ENCODE data around the gene PARS2.

The PARS2 gene

DNA sequence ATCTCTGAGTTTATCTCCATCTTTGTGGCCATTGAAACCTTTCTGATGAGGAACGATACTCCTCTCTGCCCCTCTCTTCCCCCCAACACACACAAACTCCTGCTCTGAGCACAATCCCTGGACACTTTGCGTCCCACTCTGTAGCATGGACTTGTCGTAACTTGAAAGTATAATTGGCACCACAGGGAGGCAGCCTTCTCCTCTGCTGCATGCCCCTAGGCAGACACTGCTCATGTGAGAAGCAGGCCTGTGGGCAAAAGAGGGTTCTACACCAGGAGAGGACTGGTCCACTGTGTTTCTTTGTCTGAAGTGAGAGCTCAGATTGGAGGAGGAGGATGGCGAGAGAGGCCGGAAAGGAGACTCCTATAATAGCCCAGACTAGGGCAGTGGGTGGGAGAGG is 3.8 kb upstream of the PARS2 start:
- no peak for DNase-seq

DNA sequence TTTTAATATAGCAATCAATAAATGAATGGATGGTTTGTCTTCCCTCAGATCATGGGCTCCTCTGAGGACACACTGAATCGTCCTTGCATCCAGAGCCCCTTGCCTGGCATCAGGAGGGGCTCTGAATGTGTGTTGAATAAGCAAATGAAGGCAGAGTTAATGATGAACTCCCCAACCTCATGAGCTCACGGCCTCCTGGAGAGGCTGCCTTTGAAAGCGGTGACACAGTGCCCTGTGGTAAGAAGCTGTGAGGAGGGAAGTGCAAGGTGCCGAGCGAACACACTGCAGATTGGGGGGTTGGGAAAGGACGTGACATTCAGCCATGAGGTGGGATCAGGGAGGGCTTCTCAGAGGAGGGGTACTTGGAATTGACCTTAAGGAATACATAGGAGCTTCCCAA is 3.2 kb upstream of the PARS2 start:
- DNase-seq: no peak

DNA sequence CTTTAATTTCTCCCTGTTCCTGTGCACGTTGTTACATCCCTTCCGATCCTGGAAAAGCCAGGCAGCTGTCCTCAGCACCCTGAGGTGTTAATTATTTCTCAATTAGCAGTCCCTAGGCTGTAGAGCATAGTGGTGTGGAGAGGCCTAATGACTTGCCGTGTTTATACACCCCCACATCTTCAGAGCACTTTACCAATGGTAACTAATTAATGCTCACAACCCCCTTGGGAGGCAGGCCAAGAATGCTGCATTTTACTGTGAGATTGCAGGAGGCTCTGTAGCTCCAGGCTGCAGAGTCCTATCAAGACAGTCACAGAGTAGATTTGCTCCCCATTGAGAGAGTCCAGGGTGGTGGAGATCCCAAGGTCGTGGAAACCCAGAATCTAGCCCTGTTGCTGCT is 2.4 kb upstream of the PARS2 start:
- no peak for DNase-seq

DNA sequence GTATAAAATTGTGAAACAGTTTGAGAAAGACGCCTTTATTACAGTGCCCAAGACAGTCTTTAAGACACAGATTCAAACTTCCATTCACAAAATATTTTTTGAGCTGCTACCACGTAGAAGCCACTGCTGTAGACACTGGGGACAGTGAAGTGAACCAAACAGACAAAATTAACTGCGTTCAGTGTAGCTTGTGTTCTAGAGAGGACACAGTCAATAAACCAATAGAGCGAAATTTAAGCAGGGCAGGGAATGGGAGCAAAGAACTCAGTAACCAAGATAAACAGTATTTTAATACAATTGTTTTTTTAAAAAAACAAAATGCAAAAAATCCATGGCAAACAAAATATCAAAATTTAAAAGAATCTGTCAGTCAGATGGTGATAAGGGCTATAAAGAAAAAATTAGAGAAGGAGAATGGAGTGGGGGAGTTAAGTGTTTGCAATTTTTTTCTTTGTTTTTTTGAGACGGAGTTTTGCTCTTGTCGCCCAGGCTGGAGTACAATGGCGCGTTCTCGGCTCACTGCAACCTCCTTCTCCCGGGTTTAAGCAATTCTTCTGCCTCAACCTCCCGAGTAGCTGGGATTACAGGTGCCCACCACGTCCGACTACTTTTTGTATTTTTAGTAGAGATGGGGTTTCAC is 719 bp upstream of the PARS2 start:
- DNase-seq: no peak

DNA sequence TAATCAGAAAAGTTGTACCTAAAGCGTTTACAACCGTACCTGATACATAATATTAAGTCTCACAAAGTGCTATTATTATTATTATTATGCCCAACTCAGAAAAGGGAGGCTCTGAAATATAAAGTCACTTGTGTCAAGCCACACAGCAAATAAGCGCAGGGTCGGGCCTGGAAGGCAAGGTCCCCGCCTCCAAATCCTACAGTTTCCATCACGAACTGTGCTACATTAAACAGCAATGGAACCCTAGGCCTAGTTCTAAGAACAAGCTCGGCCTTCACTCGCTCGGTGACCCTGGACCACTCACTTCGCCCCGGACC is 549 bp downstream of the PARS2 start:
- DNase-seq: no peak

DNA sequence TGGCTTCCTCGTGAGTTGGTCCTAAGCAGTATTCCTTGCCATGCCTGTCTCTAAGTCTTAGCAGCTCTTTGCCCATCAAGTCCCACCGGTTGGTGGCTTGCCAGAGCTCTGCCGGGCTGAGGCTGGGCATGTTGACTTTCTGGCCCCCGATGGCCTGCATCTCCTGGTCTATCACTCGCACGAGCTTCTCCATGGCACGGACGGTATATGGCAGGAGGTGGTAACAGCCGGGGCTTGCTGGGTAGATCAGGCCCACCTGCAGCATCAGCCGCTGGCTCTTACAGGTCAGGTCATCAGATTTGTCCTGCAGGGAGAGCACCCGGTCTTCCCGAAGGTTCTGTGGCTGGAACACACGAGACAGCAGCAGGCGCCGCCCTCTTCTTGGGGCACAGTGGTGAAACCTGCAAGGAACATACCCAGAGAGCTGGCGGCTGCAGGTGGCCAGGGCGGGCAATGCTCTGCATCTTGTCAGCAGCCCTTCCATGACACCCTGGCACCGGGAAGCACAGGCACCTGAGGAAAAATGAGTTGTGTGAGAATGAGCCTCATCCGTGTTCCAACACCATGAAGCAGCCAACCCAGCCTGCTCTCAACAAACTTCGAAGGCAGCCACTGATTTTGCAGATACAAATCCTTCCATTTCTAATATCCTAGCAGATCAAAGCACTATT is 5.5 kb downstream of the PARS2 start:
- no peak for DNase-seq

DNA sequence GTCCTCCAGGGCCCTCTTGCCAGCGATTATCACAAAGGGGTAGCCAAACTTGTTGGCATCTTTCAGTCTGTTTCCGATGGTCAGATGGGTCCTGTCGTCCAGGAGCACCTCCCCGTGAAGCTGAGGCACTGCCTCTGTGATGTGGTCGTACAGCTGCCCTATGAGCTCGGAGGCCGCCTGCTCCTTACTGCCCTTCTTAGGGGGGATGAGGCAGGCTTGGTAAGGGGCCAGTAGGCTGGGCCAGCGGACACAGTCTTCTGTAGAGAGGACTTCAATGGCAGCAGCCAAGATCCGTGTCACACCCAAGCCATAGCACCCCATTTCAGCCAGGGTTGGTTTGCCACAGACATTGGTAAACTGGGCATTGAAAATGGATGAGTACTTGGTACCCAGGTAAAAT is 6.5 kb downstream of the PARS2 start:
- DNase-seq: no peak

DNA sequence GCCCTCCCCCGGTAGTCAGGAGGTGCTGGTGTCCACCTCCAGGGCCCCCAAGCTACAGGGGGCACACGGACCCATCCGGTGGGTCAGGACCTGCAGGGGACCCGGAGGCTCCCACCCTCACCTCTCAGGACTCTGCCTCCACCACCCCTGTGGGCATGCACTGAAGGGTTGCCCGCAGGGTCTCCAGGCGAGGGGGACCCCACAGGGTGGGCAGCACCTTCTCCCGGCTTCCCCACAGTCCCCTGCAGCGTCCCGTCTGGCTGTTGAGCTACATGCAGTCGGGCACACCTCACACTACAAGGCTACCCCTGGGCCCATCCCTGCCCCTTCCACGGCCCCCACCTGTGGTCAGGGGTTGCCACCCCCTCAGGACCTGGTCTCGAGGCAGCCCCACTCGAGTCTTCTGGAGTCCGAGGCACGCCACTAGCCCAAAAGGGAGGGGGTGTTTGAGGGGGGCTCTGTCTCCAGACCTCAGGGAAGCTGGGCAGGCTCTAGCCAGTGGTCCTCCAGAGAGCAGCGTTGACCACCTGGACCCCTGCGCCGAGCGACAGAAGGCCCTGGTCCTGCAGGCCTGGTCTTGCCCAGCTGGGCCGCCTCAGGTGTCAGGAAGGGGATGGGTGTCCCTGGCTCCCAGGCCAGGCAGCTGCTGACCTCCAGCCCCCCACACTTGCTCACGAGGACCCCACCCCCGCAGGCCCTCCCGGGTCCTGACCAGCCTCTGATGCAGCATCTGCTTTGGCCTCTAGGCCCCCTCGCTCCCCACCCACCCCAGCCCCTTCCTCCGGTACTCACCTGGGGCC is 9.6 kb downstream of the PARS2 start:
- no peak for DNase-seq

DNA sequence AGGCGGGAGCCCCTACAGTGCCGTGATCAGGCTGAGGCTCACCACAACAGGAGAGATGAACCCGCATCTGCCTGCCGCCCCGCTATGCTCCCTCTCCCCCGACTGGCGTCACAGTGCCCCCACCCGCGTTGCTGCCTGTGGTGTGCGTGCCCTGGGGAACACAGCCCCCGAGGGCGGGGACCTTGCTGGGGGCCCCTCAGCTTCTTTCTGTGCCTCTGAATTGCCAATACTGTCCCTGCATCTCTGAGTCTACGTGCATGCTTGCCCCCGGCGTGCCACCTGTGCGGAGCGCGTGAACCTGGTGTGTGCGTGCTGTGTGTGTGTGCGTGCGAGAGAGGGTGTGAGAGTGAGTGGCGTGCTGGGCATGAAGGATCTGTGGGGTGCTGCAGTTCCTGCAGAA is 10.3 kb downstream of the PARS2 start:
- DNase-seq: no peak

DNA sequence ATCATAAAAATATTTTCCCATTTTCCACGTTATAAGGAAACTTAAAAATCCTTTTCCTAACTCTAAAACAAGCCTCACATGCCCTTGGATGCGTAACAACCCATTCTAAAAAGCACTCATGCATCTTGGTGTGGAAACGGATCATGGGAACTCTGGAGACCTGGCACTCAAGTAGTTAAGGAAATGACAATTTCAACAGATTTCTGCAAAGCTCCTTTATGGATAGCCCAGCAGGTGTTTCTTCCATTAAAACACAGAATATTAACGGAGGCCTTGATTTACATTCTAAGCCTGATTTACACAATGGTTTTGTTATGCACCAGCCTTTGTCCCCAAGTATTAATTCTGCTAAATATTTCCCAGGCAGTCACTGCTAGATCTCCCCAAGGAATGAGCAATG is 12.9 kb downstream of the PARS2 start:
- DNase-seq: no peak

DNA sequence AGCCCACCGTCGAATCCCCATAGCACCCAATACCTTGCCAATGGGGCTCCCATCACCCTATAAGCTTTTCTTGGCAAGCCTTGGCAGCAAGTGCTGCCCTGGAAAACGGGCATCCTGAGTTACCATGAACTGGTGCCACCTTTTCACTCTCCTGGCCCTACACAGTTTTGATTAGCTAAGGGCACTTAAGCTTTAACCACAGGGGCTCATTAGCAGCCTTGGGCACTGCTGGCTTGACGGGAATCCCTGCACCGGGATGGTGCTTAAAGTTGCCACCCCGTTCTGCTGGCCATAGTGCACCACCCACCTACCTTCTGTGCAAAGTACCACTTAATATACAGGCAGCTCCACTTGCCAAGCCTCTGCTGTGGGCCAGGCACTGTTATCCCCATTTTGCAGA is 13.7 kb downstream of the PARS2 start:
- no peak for DNase-seq

DNA sequence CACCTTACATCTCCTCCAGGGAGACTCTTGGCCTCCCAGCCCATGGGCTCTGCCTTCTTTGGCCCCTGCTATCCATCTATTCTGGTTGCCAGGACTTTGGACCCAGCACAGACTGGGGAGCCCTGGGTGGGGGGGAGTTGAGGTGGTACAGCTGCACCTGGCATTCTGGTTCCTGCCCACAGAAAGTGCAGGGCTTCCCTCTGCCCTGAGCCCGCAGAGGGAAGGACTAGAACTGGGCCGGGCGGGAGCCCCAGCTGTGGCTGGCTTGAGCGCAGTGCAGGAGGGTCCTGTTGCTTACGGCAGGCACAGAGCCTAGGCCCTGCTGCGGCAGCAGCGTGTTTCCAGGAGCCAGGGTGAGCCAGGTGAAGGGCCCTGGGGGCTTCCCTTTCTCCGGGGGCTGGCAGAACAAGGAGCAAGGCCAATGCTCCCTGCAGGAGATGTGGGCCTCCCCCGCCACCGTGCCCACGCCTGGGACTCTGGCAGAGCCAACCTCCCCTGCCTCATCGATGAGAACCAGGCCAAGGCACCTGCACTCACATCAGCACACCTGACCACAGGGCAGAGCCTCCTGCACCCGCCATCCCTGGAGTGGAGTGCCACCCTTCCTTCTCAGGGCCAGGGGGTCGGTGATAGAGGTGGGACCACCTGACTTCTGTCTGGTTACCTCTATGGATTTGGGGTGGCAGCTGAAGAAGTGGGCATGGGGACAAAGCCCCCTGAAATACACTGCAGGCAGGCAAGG is 16.1 kb downstream of the PARS2 start:
- no peak for DNase-seq

DNA sequence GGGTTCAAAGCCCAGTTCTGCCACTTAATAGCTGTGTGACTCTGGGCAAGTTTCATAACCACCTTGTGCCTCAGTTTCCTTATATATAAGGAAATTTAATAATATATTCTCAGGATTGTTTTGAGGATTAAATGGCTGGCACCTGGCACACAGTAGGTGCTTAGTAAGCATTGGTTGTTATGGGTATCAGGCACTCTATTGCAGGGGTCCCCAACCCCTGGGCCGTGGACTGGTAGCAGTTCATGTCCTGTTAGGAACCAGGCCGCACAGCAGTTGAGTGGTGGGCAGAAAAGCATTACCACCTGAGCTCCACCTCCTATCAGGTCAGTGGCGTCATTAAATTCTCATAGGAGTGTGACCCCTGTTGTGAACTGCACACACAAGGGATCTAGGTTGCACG is 18.5 kb downstream of the PARS2 start:
- DNase-seq: no peak

DNA sequence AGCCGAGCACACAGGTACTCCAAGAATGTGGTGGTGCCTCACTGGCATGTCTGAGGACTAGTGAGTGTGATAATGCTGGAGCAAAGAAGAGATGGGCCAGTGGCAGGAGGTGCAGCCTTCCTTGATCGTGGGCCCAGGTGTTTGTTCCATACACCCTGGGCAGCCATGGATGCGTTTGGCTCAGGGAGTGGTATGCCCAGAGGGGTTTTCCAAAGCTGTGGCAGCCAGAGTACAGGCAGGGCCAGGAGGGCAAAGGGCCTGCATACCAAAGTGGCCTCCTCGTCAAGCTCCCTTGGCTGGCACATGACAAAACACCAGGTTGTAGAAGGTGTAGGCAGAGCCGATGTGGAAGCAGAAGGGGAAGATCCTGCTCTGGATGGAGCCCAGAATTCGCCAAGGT is 19.0 kb downstream of the PARS2 start:
- no peak for DNase-seq

DNA sequence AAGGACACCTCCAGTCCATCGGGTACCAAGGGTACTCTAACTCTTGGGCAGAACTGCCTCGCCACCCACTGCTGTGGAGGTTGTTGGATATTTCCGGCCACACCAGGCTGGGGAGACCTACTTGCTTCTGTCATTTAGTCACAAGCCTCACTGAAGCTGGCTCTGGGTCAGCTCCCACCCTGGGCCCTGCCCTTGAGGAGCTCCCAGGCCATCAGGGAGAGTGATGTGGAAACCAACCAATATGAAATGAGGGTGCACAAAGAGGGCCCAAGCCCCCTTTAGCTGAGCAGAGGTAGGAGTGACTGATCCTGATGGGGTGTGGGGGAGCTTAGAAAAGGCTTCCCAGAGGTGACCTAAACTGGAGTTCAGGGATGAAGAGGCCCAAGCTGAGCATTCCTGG is 19.6 kb downstream of the PARS2 start:
- no peak for DNase-seq

DNA sequence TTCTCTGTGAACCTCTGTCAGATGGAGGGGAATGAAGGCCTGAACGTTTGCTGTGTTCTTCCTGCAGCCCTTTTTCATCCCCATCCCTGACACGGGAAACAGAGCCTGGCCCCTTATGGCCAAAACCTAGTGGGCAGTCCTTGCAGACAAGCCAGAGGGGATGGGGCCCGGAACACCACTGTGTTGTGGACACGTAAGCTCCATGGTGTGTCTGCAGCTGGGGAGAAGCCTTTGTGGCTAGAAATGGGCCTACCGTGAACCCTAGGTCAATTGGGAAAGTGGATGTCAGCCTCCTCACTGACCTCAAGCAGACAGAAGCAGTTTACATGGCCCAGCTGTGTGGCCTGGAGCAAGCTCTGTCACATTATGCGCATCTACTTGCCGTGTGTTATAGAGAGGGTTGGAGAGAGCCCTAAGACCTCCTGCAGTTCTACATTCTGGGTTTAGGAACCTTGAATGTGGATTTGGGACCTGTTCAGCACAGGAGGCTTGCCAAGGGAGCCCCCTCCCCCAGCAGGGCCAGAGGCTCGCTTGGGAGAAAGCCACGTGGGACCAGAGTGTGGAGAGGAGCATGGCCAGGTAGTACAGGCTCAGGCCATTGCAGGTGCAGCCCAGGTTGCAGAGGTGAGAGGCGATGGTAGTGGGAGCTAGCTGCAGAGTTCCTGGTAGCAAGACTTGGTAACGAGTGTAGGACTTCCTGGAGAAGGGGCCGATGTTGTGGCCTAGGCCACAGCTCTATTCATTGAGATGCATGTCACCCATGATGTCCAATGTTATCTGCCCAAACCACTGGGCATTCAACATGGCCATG is 20.7 kb downstream of the PARS2 start:
- DNase-seq: no peak

DNA sequence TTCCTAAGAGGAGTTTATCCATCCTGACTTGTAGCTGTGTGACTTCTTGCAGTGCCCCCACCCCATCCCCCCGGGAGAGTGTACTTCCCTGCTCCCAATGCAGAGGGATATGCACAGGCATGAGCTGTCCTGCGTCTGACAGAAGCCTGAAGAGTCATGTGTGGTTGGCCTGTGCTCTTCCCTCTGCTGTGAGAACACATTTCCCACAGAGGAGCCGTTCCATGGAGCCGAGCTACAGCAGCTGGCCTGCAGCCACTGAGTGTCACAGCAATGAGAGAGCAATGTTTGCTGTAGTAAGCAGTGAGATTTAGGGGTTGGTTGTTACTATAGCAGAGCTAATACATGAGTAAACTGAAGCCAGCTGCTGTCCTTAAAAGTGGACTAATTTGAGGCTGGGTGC is 22.0 kb downstream of the PARS2 start:
- no peak for DNase-seq

DNA sequence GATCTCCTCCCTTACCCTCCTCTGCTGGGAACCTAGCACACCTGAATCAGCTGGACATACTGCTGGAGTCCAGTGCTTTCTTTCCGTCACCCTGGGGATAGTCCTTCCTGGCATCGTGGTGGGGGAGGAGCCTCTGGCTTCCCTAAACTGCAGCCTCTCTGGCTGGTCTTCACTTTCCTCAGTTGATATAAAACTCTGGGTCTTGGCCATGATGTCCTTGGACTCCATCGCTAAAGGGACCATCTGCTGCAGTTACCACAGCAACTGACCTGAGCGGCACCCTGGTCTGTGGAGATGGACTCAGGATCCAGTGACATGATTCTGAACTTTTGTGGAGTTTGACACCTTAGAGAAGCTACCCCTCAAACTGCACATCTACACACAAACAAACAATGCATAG is 22.8 kb downstream of the PARS2 start:
- no peak for DNase-seq

DNA sequence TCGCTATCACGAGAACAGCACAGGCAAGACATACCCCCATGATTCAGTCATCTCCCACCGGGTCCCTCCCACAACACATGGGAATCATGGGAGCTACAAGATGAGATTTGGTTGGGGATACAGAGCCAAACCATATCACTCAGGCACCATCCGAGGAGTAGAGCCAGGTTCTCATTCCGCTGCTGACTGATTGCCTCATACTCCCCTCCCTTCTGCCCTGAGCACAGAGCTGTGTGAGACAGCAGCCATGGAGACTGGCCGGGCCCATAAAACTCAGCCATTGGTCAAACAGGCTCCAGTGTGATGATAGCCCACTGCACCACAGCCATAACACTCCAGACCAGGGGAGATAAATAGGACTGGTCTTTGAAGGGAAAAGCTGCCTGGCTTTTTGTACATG is 26.1 kb downstream of the PARS2 start:
- no peak for DNase-seq

DNA sequence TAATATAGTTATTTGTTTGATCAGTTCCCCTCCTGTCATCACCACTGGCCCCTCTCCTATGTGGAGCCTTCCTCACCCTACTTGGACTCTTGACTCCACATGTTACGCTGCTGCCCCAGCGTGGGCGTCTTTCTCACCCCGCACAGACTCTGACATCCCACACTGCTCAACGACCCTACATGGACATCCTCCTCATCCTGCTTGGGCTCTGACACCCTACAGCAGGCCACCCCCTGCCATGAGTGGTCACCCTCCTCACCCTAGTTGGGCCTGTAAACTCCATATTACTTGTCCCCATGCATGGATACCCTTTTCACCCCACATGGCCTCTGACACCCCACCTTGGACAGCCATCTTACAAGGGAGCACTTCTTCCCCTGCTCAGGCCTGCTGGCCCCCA is 27.6 kb downstream of the PARS2 start:
- DNase-seq: no peak

DNA sequence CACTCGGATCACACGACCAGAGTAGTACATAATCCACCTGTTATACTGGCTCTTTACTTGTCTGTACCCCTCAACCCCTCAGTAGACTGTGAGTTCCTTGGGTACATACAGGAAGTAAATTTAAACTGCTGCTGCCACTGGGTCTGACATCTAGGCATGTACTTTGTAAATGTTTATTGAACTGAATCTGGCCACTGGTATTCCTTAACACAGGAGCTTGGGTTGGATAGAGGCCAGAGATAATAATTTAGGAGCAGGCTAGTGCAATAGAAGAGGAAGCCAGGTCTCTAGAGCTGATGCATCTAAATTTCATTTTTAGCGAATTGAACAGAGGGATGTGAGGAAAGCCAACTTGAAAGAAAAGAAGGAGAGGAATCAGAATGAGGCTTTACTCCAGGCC is 36.3 kb downstream of the PARS2 start:
- DNase-seq: no peak

DNA sequence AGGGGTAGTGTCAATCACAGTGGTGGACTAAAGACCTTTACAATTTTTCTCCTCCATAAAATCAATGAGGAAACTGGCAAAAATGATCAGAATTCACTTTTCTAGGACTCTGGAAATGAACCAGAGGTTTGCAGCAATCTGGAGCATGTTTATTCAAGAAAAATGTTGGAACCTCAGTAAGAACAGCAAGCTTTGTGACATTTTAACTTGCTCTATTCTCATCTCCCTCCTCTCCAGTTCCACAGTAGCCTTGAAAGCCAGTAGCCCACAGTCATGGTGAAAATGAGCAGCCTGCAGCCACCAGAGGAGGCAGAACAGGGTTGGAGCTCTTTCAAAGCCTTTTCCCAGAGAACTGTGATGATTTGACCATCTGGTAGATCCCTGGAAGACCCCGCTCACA is 39.6 kb downstream of the PARS2 start:
- no peak for DNase-seq

DNA sequence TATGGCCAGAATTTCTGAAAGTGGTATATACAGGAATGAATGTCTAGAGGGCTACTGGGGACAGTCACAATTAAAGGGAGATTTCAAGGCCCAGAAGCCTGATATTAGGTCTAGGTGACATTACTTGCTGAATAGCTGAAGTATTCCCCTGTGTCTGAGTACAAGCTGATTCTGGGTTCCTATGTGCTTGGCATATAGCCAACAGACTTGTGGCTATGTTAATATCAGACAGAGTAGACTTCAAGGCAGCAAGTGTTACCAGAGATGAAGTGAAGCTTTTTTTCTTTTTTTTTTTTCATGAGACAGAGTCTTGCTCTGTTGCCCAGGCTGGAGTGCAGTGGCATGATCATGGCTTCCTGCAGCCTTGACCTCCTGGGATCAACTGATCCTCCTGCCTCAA is 40.3 kb downstream of the PARS2 start:
- no peak for DNase-seq
